CD4-positive, alpha-beta T cell (primary cell): ENCODE results near the gene ITGA6. TPM values are rescaled to one million over a fixed set of nuclear protein-coding genes. Genes with fewer than 3 reads are reported as not detected.

Experiments
- ATAC-seq: fragments of 200-7000 bp; cut with Tn5 transposase; one replicate; pipeline ENCODE4 v1.10.0; 2022; ENCODE audit warnings: mild to moderate bottlenecking; ENCODE audit not compliant: poor library complexity
- CTCF ChIA-PET: fragments of 350-600 bp; sonication (Branson Sonifier 250); formaldehyde crosslinking; loops from one replicate; lab custom pipeline; 2021; ENCODE audit warnings: antibody characterized with exemption, inconsistent platforms; lab: Charles Lee
- POLR2A ChIA-PET: fragments of 350-600 bp; sonication (Branson Sonifier 250); formaldehyde crosslinking; loops from one replicate; lab custom pipeline; 2021; ENCODE audit warnings: antibody characterized with exemption, inconsistent platforms; lab: Charles Lee
- DNase-seq, 14 experiments: peaks; one replicate each; pipeline ENCODE4 v3.0.0-alpha.2; 2013 to 2020; ENCODE audit warnings: mixed read lengths in 2 of 14
- H3K27ac ChIP-seq, 2 donors: one replicate each; pipeline versions ENCODE4 v1.5.1 to v1.7.0; 2013; ENCODE audit warnings: low read length in 2 of 2, low read depth in 1 of 2, mild to moderate bottlenecking in 1 of 2
- H3K27me3 ChIP-seq, 2 experiments: 1 replicate in 1 of 2; 2 replicates in 1 of 2; pipeline versions ENCODE4 v1.6.1 to v1.7.0; 2013; ENCODE audit warnings: low read length in 2 of 2, control low read depth in 1 of 2, mild to moderate bottlenecking in 1 of 2, moderate library complexity in 1 of 2; ENCODE audit not compliant: insufficient read depth in 2 of 2, control insufficient read depth in 1 of 2
- H3K36me3 ChIP-seq: one replicate; pipeline ENCODE4 v1.6.1; 2013; ENCODE audit warnings: low read length, control low read depth; ENCODE audit not compliant: insufficient read depth
- H3K4me1 ChIP-seq: one replicate; pipeline ENCODE4 v1.6.1; 2013; ENCODE audit warnings: low read length, control low read depth; ENCODE audit not compliant: insufficient read depth
- H3K4me3 ChIP-seq: one replicate; pipeline ENCODE4 v1.5.1; 2013; ENCODE audit warnings: mild to moderate bottlenecking, low read length, moderate library complexity
- H3K9me3 ChIP-seq, 2 experiments: 1 replicate in 1 of 2; 2 replicates in 1 of 2; pipeline versions ENCODE4 v1.6.1 to v1.7.0; 2013; ENCODE audit warnings: low read length in 2 of 2, mild to moderate bottlenecking in 2 of 2, control low read depth in 1 of 2, moderate library complexity in 1 of 2; ENCODE audit not compliant: control insufficient read depth in 1 of 2, insufficient read depth in 1 of 2
- H3K27ac Mint-ChIP-seq: one replicate; pipeline ENCODE4 v1.8.0; 2020; ENCODE audit warnings: mixed read lengths
- H3K27me3 Mint-ChIP-seq: one replicate; pipeline ENCODE4 v1.8.0; 2021; ENCODE audit warnings: mixed read lengths
- H3K36me3 Mint-ChIP-seq: one replicate; pipeline ENCODE4 v1.8.0; 2021; ENCODE audit warnings: low read depth, mixed read lengths
- H3K4me1 Mint-ChIP-seq: one replicate; pipeline ENCODE4 v1.8.0; 2021; ENCODE audit warnings: low read depth, mixed read lengths
- H3K4me3 Mint-ChIP-seq: one replicate; pipeline ENCODE4 v1.8.0; 2020; ENCODE audit warnings: mild to moderate bottlenecking, mixed read lengths
- H3K9me3 Mint-ChIP-seq: one replicate; pipeline ENCODE4 v1.8.0; 2020; ENCODE audit warnings: mixed read lengths
- CTCF ChIP-seq: fragments of 200-600 bp; IDR thresholded peaks from one replicate; pipeline ENCODE4 v1.8.0; 2022; ENCODE audit warnings: antibody characterized with exemption, mild to moderate bottlenecking
- intact Hi-C, 2 experiments: fragments of 100-400 bp; cut with DNase I in 1 of 2; cut with micrococcal nuclease in 1 of 2; formaldehyde crosslinking; loops; one replicate each; pipeline versions ENCODE4 v1.15.1 to v1.9.0; 2023 to 2025; cut with DNase I, micrococcal nuclease
- total RNA-seq, 174 experiments: library from RNA in 2 of 174; stranded (reverse) in 2 of 174; gene quantifications; one replicate each; pipeline ENCODE4 v1.2.3 and lab custom pipeline; 2021 to 2026

Gene ITGA6
- total RNA-seq, 2 experiments from 2014 or later: 53.5 to 58.0 TPM

GRCh38 chr2:172478353-172478752 is 51.0 kb downstream of the ITGA6 start:
- Histone ChIP-seq H3K4me1 (peaks cover 12% of the 10 kb centered on the region), H3K27ac (no peak overlapping the region), H3K36me3 (peaks cover 84% of the 10 kb centered on the region), H3K9me3 (no peaks in the 10 kb centered on the region), H3K4me3 (no peak overlapping the region), H3K27me3 (no peaks in the 10 kb centered on the region)
- Mint-ChIP-seq H3K27me3 (no peaks in the 10 kb centered on the region), H3K36me3 (peaks cover 99% of the 10 kb centered on the region), H3K27ac (peak overlapping the region; percentile 71), H3K4me3 (no peak overlapping the region), H3K4me1 (peaks cover 63% of the 10 kb centered on the region), H3K9me3 (no peaks in the 10 kb centered on the region)
- DNase-seq (no peak), ATAC-seq (no peak)
- intact Hi-C loops: loop anchor here in 1 of 2 experiments (5.0 kb wide), 1 partner anchor 671 kb away; no protein-coding TSS in a partner anchor
- ChIA-PET CTCF (interaction anchor here (2.0 kb wide), 1 partner anchor 17 kb away, joined by 4 read pairs; no protein-coding TSS in a partner anchor), POLR2A (interaction anchor here (1.4 kb wide), 1 partner anchor 11 kb away, joined by 3 read pairs; no protein-coding TSS in a partner anchor)
- TF ChIP-seq CTCF: no peak

- Mint-ChIP-seq H3K27me3 (no peaks in the 10 kb centered on the region), H3K27ac (peak overlapping the region; percentile 71), H3K4me3 (peak overlapping the region; percentile 9), H3K36me3 (peaks cover 95% of the 10 kb centered on the region), H3K4me1 (peaks cover 60% of the 10 kb centered on the region), H3K9me3 (no peaks in the 10 kb centered on the region)
- Histone ChIP-seq H3K4me1 (peaks cover 15% of the 10 kb centered on the region), H3K9me3 (no peaks in the 10 kb centered on the region), H3K27me3 (no peaks in the 10 kb centered on the region), H3K27ac (no peak overlapping the region), H3K36me3 (peaks cover 76% of the 10 kb centered on the region), H3K4me3 (no peak overlapping the region)
- POLR2A ChIA-PET: interaction anchor here (2.8 to 7.0 kb wide), 2 partner anchors 14 to 18 kb away, joined by 12 to 64 read pairs; no protein-coding TSS in a partner anchor
- ATAC-seq (peak; percentile 35), DNase-seq (no peak)
- CTCF ChIA-PET: interaction anchor here (2.1 to 4.8 kb wide), 2 partner anchors 14 to 19 kb away, joined by 8 to 23 read pairs; no protein-coding TSS in a partner anchor
- TF ChIP-seq CTCF: no peak
- intact Hi-C loops: loop anchor here (5.0 to 10.0 kb wide), 5 partner anchors 234 to 878 kb away; partner anchors contain the start of gene HAT1 (in 1 of the 2)
These were observed 53.2 kb downstream of the ITGA6 start for GRCh38 chr2:172480301-172481218.

DNA sequence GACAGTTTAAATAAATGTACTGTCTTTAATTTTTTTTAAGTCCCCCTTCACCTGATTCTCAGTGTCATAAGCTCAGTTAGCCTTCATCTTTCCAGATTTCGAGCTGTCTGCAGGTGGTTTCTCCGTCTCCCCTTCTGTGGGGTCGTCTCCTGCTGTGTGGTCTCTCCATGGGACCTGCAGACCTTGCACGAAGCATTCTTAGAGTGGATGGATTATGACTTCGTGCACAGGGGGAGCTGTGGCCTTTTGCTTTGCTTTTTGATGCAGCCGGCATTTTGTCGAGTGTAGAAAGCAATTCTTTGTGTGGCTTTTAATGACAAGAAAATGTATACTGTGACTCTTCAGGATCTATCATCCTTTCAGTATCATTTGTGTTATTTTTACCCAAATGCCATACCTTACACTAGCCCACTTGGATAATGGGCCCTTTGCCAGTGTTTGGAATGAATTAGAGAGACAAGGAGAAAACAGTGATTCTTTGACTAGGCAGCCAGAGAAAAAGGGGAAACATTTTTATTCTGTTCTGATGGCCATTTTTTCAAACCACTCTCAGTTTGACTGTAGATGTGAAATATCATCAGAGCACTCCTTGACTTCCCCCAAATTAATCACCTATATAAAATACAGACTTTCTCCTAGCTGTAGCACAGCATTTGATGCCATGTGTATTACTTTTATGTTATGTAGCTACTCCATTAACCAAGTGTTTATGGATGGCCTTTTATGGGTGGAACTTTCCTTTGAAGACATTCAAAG is 54.3 kb downstream of the ITGA6 start:
- peak; percentile 37 for ATAC-seq
- H3K9me3 Mint-ChIP-seq: no peaks in the 10 kb centered on the region
- ChIA-PET CTCF (interaction anchor here (2.1 to 4.8 kb wide), 2 partner anchors 16 to 20 kb away, joined by 8 to 23 read pairs; no protein-coding TSS in a partner anchor), POLR2A (interaction anchor here (1.2 to 7.0 kb wide), 3 partner anchors 9 to 19 kb away, joined by 3 to 64 read pairs (median 12); no protein-coding TSS in a partner anchor)
- DNase-seq: no peak
- H3K4me1 Mint-ChIP-seq: peaks cover 60% of the 10 kb centered on the region
- no peak overlapping the region for H3K4me3 ChIP-seq
- TF ChIP-seq CTCF: no peak
- peaks cover 15% of the 10 kb centered on the region for H3K4me1 ChIP-seq
- peak overlapping the region; percentile 71 for H3K27ac Mint-ChIP-seq
- H3K4me3 Mint-ChIP-seq: peak overlapping the region; percentile 22
- peaks cover 77% of the 10 kb centered on the region for H3K36me3 ChIP-seq
- H3K27ac ChIP-seq: no peak overlapping the region
- no peaks in the 10 kb centered on the region for H3K27me3 Mint-ChIP-seq
- H3K9me3 ChIP-seq: no peaks in the 10 kb centered on the region
- intact Hi-C loops: loop anchor here (2.0 to 10.0 kb wide), 6 partner anchors 17 to 879 kb away; partner anchors contain the start of gene HAT1 (in 1 of the 2)
- peaks cover 95% of the 10 kb centered on the region for H3K36me3 Mint-ChIP-seq
- no peaks in the 10 kb centered on the region for H3K27me3 ChIP-seq
